Pons (tissue), 1 donor: ENCODE data around the gene ARAP1.

ENCODE experiments used
- DNase-seq: peaks from one replicate; pipeline ENCODE4 v3.0.0-alpha.2; 2016; ENCODE audit warnings: low spot score

The ARAP1 gene

GRCh38 chr11:72635933-72636332 is 116.3 kb downstream of the ARAP1 start:
- DNase-seq = no peak

- DNase-seq = no peak
Measured at GRCh38 chr11:72635309-72635915, 116.8 kb downstream of the ARAP1 start.
